ENCODE results near the gene IGFBP5. TPM values are rescaled to one million over a fixed set of nuclear protein-coding genes. Genes with fewer than 3 reads are reported as not detected.

Gene IGFBP5
- total and polyA plus RNA-seq, 7 donors = 44.9 to 451 (median 216) TPM

DNA sequence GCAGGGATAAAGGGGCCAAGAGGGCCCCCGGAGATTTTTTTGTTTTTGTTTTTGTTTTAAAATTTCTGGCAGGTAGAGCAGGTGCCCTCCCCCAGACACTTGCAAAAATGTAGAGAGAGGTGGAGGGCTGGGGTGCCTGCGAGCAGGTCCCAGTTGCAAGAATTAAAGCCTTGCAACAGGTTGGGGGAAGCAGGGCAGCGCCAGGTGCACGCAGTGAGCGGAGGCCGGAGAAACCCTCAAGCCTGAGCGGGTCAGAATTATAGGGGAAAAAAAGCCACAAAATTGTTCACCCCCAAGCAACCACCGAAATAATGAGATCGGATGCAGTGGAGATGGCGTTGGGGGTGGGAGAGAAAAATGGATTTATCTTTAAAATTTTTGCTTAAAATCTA is 527 bp downstream of the IGFBP5 start:
- ATAC-seq = peak in 3 of 4 donors; percentile 12 to 15 (median 15)
- Histone ChIP-seq H3K4me1 (peaks cover 52% of the 10 kb centered on the region), H3K27ac (peak overlapping the region; percentile 85), H3K9me3 (no peaks in the 10 kb centered on the region), H3K27me3 (ENCODE audit: insufficient read depth in 3 of 3, low read length in 2 of 3) (no peaks in the 10 kb centered on the region), H3K4me3 (peak overlapping the region; percentile 80), H3K36me3 (ENCODE audit: insufficient read depth in 1 of 2, low read depth in 1 of 2) (peaks cover 0 to 6% of the 10 kb centered on the region in 2 donors)
- DNase-seq = no peak
- TF ChIP-seq, protein P1, sequence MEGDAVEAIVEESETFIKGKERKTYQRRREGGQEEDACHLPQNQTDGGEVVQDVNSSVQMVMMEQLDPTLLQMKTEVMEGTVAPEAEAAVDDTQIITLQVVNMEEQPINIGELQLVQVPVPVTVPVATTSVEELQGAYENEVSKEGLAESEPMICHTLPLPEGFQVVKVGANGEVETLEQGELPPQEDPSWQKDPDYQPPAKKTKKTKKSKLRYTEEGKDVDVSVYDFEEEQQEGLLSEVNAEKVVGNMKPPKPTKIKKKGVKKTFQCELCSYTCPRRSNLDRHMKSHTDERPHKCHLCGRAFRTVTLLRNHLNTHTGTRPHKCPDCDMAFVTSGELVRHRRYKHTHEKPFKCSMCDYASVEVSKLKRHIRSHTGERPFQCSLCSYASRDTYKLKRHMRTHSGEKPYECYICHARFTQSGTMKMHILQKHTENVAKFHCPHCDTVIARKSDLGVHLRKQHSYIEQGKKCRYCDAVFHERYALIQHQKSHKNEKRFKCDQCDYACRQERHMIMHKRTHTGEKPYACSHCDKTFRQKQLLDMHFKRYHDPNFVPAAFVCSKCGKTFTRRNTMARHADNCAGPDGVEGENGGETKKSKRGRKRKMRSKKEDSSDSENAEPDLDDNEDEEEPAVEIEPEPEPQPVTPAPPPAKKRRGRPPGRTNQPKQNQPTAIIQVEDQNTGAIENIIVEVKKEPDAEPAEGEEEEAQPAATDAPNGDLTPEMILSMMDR (IDR thresholded peaks at IDR 0.05) = no peak
- WGBS, 3 donors = 3 to 4% (median 3%) methylated on average over 10 of the region's 10 CpGs
- intact Hi-C loops (cut with DNase I) = loop anchor here (1.0 to 10.0 kb wide), 6 partner anchors 109 to 1017 kb away; no protein-coding TSS in a partner anchor

DNA sequence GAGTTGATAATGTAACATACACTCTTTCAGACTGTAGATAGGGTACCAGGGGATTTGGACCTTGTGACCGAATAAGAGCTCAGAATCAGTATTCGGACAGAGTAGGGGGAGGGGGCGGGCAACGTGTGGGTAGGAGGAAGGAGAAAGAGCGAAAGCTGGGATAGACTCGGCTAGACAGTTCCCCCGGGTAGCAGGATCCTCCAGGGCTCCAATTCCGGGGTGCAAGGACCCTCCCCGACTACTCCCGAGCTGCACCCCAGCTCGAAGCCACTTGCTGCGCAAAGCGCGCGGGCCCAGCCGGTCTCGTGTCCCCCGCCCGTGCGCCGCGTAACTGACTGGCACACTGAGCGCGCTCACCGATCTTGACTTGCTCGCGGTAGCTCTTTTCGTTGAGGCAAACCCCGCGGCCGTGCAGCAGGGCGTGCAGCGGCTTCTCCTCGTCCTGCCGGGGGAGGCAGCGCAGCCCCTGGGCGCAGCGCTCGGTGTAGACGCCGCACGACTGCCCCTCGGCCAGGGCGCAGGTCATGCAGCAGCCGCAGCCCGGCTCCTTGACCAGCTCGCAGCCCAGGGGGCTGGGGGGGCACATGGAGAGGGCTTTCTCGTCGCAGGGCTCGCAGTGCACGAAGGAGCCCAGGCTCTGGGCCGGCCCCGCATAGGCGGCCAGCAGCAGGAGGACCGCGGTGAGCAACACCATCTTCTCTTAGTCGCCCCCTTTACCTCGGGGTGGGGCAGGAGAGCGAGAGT is 1.1 kb downstream of the IGFBP5 start:
- TF ChIP-seq, protein P1 (IDR thresholded peaks at IDR 0.05) = no peak

DNA sequence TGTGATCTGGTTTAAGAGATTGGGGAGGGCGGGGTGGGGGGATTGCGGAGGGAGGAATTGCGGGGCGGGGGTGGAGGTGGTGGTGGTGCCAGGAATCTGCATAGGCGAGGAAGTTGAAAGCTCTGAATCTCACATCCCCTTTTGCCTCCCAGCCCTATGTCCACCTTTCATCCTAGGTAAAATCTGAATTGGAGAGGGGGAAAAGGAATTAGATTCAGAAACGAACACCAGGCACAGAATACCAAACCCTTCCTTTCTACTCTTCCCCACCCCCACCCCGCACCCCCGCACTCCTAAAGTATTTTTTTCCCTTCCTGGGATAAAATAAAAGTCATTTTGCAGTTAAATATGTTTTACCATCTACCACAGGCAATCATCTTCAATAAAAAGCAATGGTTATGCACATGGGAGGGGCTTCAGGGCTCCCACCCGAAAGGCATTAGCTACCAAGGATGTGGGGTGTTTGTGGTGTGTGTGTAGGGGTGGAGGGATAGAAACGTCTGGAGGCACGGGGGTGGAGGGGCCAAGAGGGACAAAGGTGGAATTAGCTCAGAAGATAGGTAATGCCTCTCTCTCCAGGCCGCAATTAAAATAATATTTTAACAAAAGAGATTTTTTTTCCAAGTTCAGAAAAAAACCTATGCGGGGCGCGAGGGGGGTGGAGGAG is 1.8 kb downstream of the IGFBP5 start:
- DNase-seq = no peak
- H3K27me3 ChIP-seq (ENCODE audit: insufficient read depth in 3 of 3, low read length in 2 of 3) = no peaks in the 10 kb centered on the region

More for the DNA sequence above, 1.1 kb downstream of the IGFBP5 start:
- H3K9me3 ChIP-seq = no peaks in the 10 kb centered on the region
- intact Hi-C loops (cut with DNase I) = loop anchor here in 1 of 2 donors (1.0 to 10.0 kb wide), 3 partner anchors 110 to 551 kb away; no protein-coding TSS in a partner anchor
- H3K36me3 ChIP-seq (ENCODE audit: insufficient read depth in 1 of 2, low read depth in 1 of 2) = peaks cover 0 to 11% of the 10 kb centered on the region in 2 donors
- peak overlapping the region; percentile 85 for H3K27ac ChIP-seq
- 0 to 1% (median 1%) methylated on average over 51 to 59 of the region's 59 CpGs for WGBS, 3 donors
- H3K4me1 ChIP-seq = peaks cover 52% of the 10 kb centered on the region
- H3K27me3 ChIP-seq (ENCODE audit: insufficient read depth in 3 of 3, low read length in 2 of 3) = no peaks in the 10 kb centered on the region
- DNase-seq = peak; percentile 71 to 86
- peak; percentile 33 to 60 (median 54) for ATAC-seq
- H3K4me3 ChIP-seq = peak overlapping the region; percentile 80

GRCh38 chr2:216692636-216693413 is 2.5 kb downstream of the IGFBP5 start:
- 0 to 1% (median 1%) methylated on average over 28 of the region's 28 CpGs for WGBS, 3 donors
- Histone ChIP-seq H3K9me3 (no peaks in the 10 kb centered on the region), H3K4me3 (peak overlapping the region; percentile 80), H3K4me1 (peaks cover 51% of the 10 kb centered on the region), H3K27me3 (ENCODE audit: insufficient read depth in 3 of 3, low read length in 2 of 3) (no peaks in the 10 kb centered on the region), H3K27ac (peak overlapping the region; percentile 85), H3K36me3 (ENCODE audit: insufficient read depth in 1 of 2, low read depth in 1 of 2) (peaks cover 0 to 20% of the 10 kb centered on the region in 2 donors)
- intact Hi-C loops (cut with DNase I) = loop anchor here in 1 of 2 donors (10.0 kb wide), 1 partner anchor 552 kb away; no protein-coding TSS in a partner anchor
- DNase-seq = peak; percentile 88 to 91
- ATAC-seq = peak; percentile 64 to 73 (median 70)
- TF ChIP-seq, protein P1 (IDR thresholded peaks at IDR 0.05) = no peak

More for the DNA sequence above, 1.8 kb downstream of the IGFBP5 start:
- Histone ChIP-seq H3K4me1 (peaks cover 53% of the 10 kb centered on the region), H3K9me3 (no peaks in the 10 kb centered on the region), H3K27ac (peak overlapping the region; percentile 85), H3K36me3 (ENCODE audit: insufficient read depth in 1 of 2, low read depth in 1 of 2) (peaks cover 0 to 18% of the 10 kb centered on the region in 2 donors), H3K4me3 (peak overlapping the region; percentile 80)
- no peak for ATAC-seq
- intact Hi-C loops (cut with DNase I) = loop anchor here in 1 of 2 donors (1.0 to 10.0 kb wide), 3 partner anchors 111 to 551 kb away; no protein-coding TSS in a partner anchor
- TF ChIP-seq, protein P1 (IDR thresholded peaks at IDR 0.05) = no peak
- WGBS, 3 donors = 1 to 3% (median 2%) methylated on average over 15 of the region's 15 CpGs

Data from psoas muscle (tissue), 8 donors.